Cardiac fibroblast (primary cell): ENCODE results near the gene ZNF573.
A peak's percentile ranks its signal among the peaks of the same experiment; 100 is the strongest.
"Not testable (repeated sequence)": the region's sequence is repeated elsewhere in the genome, so short reads cannot be mapped to it uniquely, and the experiment has no call there.

Experiments
- DNase-seq, 2 donors: peaks; one replicate each; pipeline versions ENCODE4 v3.0.0 to v3.0.0-alpha.2; 2010; ENCODE audit warnings: low read depth in 2 of 2
- H3K4me3 ChIP-seq, 2 donors: replicated peaks in 1 of 2; 1 replicate in 1 of 2; 2 replicates in 1 of 2; pipeline ENCODE4 v1.5.1; 2011; ENCODE audit warnings: low read depth in 2 of 2, low read length in 2 of 2, mild to moderate bottlenecking in 2 of 2, moderate library complexity in 1 of 2
- CTCF ChIP-seq: IDR thresholded peaks from one replicate; pipeline ENCODE4 v1.5.1; 2011; ENCODE audit warnings: low read depth, mild to moderate bottlenecking, low read length, inconsistent platforms

ZNF573 gene

GRCh38 chr19:37790244-37790925 is 11.0 kb upstream of the ZNF573 start:
- no peak overlapping the region for H3K4me3 ChIP-seq
- no peak for DNase-seq
- no peak for TF ChIP-seq CTCF

- no peak for TF ChIP-seq CTCF
- peak overlapping the region; percentile 83 to 93 for H3K4me3 ChIP-seq
- DNase-seq, result peak; percentile 25 to 26
Observed at GRCh38 chr19:37778613-37779126, 716 bp downstream of the ZNF573 start.

- no peak for TF ChIP-seq CTCF
- no peak for DNase-seq
- no peak overlapping the region for H3K4me3 ChIP-seq
Observed at GRCh38 chr19:37770985-37771384, 8.4 kb downstream of the ZNF573 start.

GRCh38 chr19:37763488-37763887 is 15.9 kb downstream of the ZNF573 start:
- no peak for TF ChIP-seq CTCF
- DNase-seq, result peak; percentile 3 to 78

GRCh38 chr19:37757683-37758082 is 21.7 kb downstream of the ZNF573 start:
- H3K4me3 ChIP-seq, DNase-seq: not testable (repeated sequence)

More at GRCh38 chr19:37763488-37763887, 15.9 kb downstream of the ZNF573 start:
- no peak overlapping the region for H3K4me3 ChIP-seq

GRCh38 chr19:37738371-37738770 is 41.0 kb downstream of the ZNF573 start:
- H3K4me3 ChIP-seq, result no peak overlapping the region
- TF ChIP-seq CTCF, result no peak
- DNase-seq, result no peak

GRCh38 chr19:37725181-37725580 is 54.2 kb downstream of the ZNF573 start:
- no peak for DNase-seq
- TF ChIP-seq CTCF, result no peak
- no peak overlapping the region for H3K4me3 ChIP-seq
